HEK293 (cell line): ENCODE data around the gene ASB6.

Experiments used
- EGR2 ChIP-seq: fragments of 450-650 bp; formaldehyde crosslinking; IDR thresholded peaks from 2 replicates; pipeline ENCODE4 v1.5.1; 2016; ENCODE audit warnings: low read depth, missing biosample characterization, missing genetic modification characterization
- GLI2 ChIP-seq: fragments of 450-650 bp; formaldehyde crosslinking; IDR thresholded peaks from 2 replicates; pipeline ENCODE4; 2017; ENCODE audit warnings: missing biosample characterization, missing genetic modification characterization, low read depth, borderline replicate concordance
- GLI4 ChIP-seq: fragments of 450-650 bp; formaldehyde crosslinking; IDR thresholded peaks from 2 replicates; pipeline ENCODE4 v1.5.1; 2016; ENCODE audit warnings: missing biosample characterization, missing genetic modification characterization
- HOXA7 ChIP-seq: sonication (generic); formaldehyde crosslinking; IDR thresholded peaks from 2 replicates; pipeline ENCODE4 v1.8.1; 2022; ENCODE audit warnings: missing genetic modification reagents, borderline replicate concordance
- HOXC10 ChIP-seq: sonication (generic); formaldehyde crosslinking; IDR thresholded peaks from 2 replicates; pipeline ENCODE4 v1.8.1; 2023; ENCODE audit warnings: mild to moderate bottlenecking, missing genetic modification reagents
- KLF1 ChIP-seq: fragments of 450-650 bp; formaldehyde crosslinking; IDR thresholded peaks from 2 replicates; pipeline ENCODE4 v1.5.1; 2016; ENCODE audit warnings: missing biosample characterization, missing genetic modification characterization
- KLF9 ChIP-seq: fragments of 450-650 bp; formaldehyde crosslinking; IDR thresholded peaks from 2 replicates; pipeline ENCODE4 v1.5.1; 2016; ENCODE audit warnings: missing biosample characterization, missing genetic modification characterization, low read depth
- MYNN ChIP-seq: fragments of 450-650 bp; formaldehyde crosslinking; IDR thresholded peaks from 2 replicates; pipeline ENCODE4 v1.5.1; 2016; ENCODE audit warnings: missing biosample characterization, missing genetic modification characterization, borderline replicate concordance
- PRDM1 ChIP-seq: fragments of 450-650 bp; formaldehyde crosslinking; IDR thresholded peaks from 2 replicates; pipeline ENCODE4; 2016; ENCODE audit warnings: missing biosample characterization, missing genetic modification characterization
- SP2 ChIP-seq: fragments of 450-650 bp; formaldehyde crosslinking; IDR thresholded peaks from 2 replicates; pipeline ENCODE4 v1.5.1; 2016; ENCODE audit warnings: missing biosample characterization, missing genetic modification characterization
- SP3 ChIP-seq: fragments of 450-650 bp; formaldehyde crosslinking; IDR thresholded peaks from 2 replicates; pipeline ENCODE4 v1.5.1; 2016; ENCODE audit warnings: missing biosample characterization, missing genetic modification characterization
- WT1 ChIP-seq: fragments of 450-650 bp; formaldehyde crosslinking; IDR thresholded peaks from 2 replicates; pipeline ENCODE4 v1.5.1; 2016; ENCODE audit warnings: missing biosample characterization, missing genetic modification characterization
- ZBTB17 ChIP-seq: fragments of 450-650 bp; formaldehyde crosslinking; IDR thresholded peaks from 2 replicates; pipeline ENCODE4 v1.5.1; 2016; ENCODE audit warnings: missing biosample characterization, missing genetic modification characterization
- ZBTB21 ChIP-seq: fragments of 450-650 bp; formaldehyde crosslinking; IDR thresholded peaks from 2 replicates; pipeline ENCODE4 v1.5.1; 2017; ENCODE audit warnings: missing biosample characterization, missing genetic modification characterization
- ZFHX2 ChIP-seq: fragments of 450-650 bp; formaldehyde crosslinking; conservative IDR thresholded peaks from 2 replicates; pipeline ENCODE4 v1.5.1; 2016; ENCODE audit warnings: missing biosample characterization, missing genetic modification characterization
- ZFP37 ChIP-seq: fragments of 450-650 bp; formaldehyde crosslinking; IDR thresholded peaks from 2 replicates; pipeline ENCODE4 v1.5.1; 2016; ENCODE audit warnings: missing biosample characterization, missing genetic modification characterization
- ZFP41 ChIP-seq: fragments of 450-650 bp; formaldehyde crosslinking; IDR thresholded peaks from 2 replicates; pipeline ENCODE4 v1.5.1; 2016; ENCODE audit warnings: missing biosample characterization, missing genetic modification characterization, borderline replicate concordance
- ZNF16 ChIP-seq: fragments of 450-650 bp; formaldehyde crosslinking; IDR thresholded peaks from 2 replicates; pipeline ENCODE4 v1.5.1; 2016; ENCODE audit warnings: low read depth, missing biosample characterization, missing genetic modification characterization
- ZNF175 ChIP-seq: fragments of 450-650 bp; formaldehyde crosslinking; IDR thresholded peaks from 2 replicates; pipeline ENCODE4 v1.5.1; 2016; ENCODE audit warnings: missing biosample characterization, missing genetic modification characterization
- ZNF223 ChIP-seq: fragments of 450-650 bp; formaldehyde crosslinking; IDR thresholded peaks from 2 replicates; pipeline ENCODE4 v1.5.1; 2016; ENCODE audit warnings: missing biosample characterization, missing genetic modification characterization
- ZNF302 ChIP-seq: fragments of 450-650 bp; formaldehyde crosslinking; IDR thresholded peaks from 2 replicates; pipeline ENCODE4 v1.5.1; 2016; ENCODE audit warnings: missing biosample characterization, missing genetic modification characterization, low read depth
- ZNF341 ChIP-seq: fragments of 450-650 bp; formaldehyde crosslinking; IDR thresholded peaks from 2 replicates; pipeline ENCODE4; 2016; ENCODE audit warnings: low read depth, missing biosample characterization, missing genetic modification characterization
- ZNF514 ChIP-seq: fragments of 450-650 bp; formaldehyde crosslinking; IDR thresholded peaks from 2 replicates; pipeline ENCODE4 v1.5.1; 2016; ENCODE audit warnings: missing biosample characterization, missing genetic modification characterization
- ZNF521 ChIP-seq: fragments of 450-650 bp; formaldehyde crosslinking; IDR thresholded peaks from 2 replicates; pipeline ENCODE4 v1.5.1; 2017; ENCODE audit warnings: missing biosample characterization, mild to moderate bottlenecking, missing genetic modification characterization
- ZNF529 ChIP-seq: fragments of 450-650 bp; formaldehyde crosslinking; IDR thresholded peaks from 2 replicates; pipeline ENCODE4 v1.5.1; 2017; ENCODE audit warnings: missing genetic modification characterization, missing biosample characterization; ENCODE audit not compliant: insufficient replicate concordance
- ZNF571 ChIP-seq: fragments of 450-650 bp; formaldehyde crosslinking; IDR thresholded peaks from 2 replicates; pipeline ENCODE4 v1.5.0; 2017; ENCODE audit warnings: missing biosample characterization, missing genetic modification characterization
- ZNF585B ChIP-seq: fragments of 450-650 bp; formaldehyde crosslinking; IDR thresholded peaks from 2 replicates; pipeline ENCODE4 v1.5.1; 2016; ENCODE audit warnings: missing biosample characterization, missing genetic modification characterization
- ZNF623 ChIP-seq: fragments of 450-650 bp; formaldehyde crosslinking; IDR thresholded peaks from 2 replicates; pipeline ENCODE4 v1.5.1; 2016; ENCODE audit warnings: missing biosample characterization, missing genetic modification characterization
- ZNF658 ChIP-seq: fragments of 450-650 bp; formaldehyde crosslinking; IDR thresholded peaks from 2 replicates; pipeline ENCODE4; 2016; ENCODE audit warnings: missing biosample characterization, missing genetic modification characterization
- ZNF768 ChIP-seq: fragments of 450-650 bp; formaldehyde crosslinking; IDR thresholded peaks from 2 replicates; pipeline ENCODE4 v1.5.1; 2018; ENCODE audit warnings: missing biosample characterization, mild to moderate bottlenecking, missing genetic modification characterization
- ZNF837 ChIP-seq: fragments of 450-650 bp; formaldehyde crosslinking; IDR thresholded peaks from 2 replicates; pipeline ENCODE4 v1.5.1; 2016; ENCODE audit warnings: missing biosample characterization, missing genetic modification characterization
- ZSCAN30 ChIP-seq: fragments of 450-650 bp; IDR thresholded peaks from 2 replicates; pipeline ENCODE4 v1.5.1; 2018; ENCODE audit warnings: missing biosample characterization, mild to moderate bottlenecking, missing genetic modification characterization, moderate library complexity
- TF ChIP-seq, protein P1 (sequence below): fragments of 450-650 bp; formaldehyde crosslinking; IDR thresholded peaks from 2 replicates; pipeline ENCODE4 v1.5.1; 2017; ENCODE audit warnings: missing biosample characterization, missing genetic modification characterization
- TF ChIP-seq, protein P2 (sequence below): fragments of 450-650 bp; formaldehyde crosslinking; IDR thresholded peaks from 2 replicates; pipeline ENCODE4 v1.5.0; 2017; ENCODE audit warnings: missing biosample characterization, missing genetic modification characterization, borderline replicate concordance
- TF ChIP-seq, protein P3 (sequence below): fragments of 450-650 bp; formaldehyde crosslinking; IDR thresholded peaks from 2 replicates; pipeline ENCODE4; 2016; ENCODE audit warnings: missing biosample characterization, missing genetic modification characterization
- TF ChIP-seq, protein P4 (sequence below): fragments of 450-650 bp; formaldehyde crosslinking; IDR thresholded peaks from 2 replicates; pipeline ENCODE4 v1.5.1; 2016; ENCODE audit warnings: missing biosample characterization, missing genetic modification characterization

The ASB6 gene

DNA sequence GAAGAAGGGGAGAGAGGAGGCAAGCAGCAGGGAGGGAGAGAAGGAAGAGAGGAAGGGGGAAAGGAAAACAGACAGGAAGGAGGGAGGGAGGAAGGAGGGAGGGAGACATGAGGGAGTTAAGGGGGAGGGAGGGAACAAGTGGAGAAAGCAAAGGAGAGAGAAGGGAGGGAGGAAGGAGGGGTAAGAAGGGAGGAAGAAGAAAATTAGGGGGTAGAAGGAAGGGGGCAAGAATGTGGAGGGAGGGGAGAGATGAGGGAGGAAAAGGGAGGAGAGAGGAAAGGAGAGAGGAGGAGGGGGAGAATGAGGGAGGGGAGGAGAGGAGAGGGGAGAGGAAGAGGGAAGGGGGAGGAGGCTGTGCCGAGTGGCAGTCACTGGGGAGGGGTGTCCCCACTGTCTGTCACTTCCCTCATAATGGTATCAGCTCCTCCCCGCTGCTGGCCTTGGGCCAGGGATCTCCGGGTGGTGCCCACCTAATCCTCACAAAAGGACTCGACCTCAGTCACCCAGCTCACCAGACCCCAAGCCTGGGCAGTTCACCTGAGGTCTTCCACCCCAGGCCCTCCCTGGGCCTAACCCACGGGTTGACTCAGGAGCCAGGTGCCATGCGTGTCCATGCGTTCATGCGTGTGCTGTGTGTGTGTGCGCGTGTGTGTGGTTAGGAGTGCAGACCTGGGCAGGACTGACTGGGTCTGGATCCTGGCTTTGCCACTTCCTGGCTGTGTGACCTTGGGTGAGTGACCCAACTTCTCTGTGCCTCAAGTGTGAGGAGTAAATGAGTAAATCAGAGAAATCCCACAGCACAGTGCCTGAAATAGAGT is 39.1 kb downstream of the ASB6 start (continued):
- TF ChIP-seq ZFHX2 (tag by site-specific recombination) = no peak
- no peak for TF ChIP-seq ZNF571 (tag by site-specific recombination)
- 0 out of 2 replicates have a peak, but pooled peaks have one; percentile 22 for TF ChIP-seq GLI4 (tag by site-specific recombination)
- no peak for TF ChIP-seq ZNF223 (tag by site-specific recombination)
- TF ChIP-seq ZNF16 = no peak
- TF ChIP-seq ZFP41 (tag by site-specific recombination) = no peak
- TF ChIP-seq, protein P1, sequence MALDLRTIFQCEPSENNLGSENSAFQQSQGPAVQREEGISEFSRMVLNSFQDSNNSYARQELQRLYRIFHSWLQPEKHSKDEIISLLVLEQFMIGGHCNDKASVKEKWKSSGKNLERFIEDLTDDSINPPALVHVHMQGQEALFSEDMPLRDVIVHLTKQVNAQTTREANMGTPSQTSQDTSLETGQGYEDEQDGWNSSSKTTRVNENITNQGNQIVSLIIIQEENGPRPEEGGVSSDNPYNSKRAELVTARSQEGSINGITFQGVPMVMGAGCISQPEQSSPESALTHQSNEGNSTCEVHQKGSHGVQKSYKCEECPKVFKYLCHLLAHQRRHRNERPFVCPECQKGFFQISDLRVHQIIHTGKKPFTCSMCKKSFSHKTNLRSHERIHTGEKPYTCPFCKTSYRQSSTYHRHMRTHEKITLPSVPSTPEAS (tag by site-specific recombination) = 0 out of 2 replicates have a peak, but pooled peaks have one; percentile 11
- TF ChIP-seq, protein P2, sequence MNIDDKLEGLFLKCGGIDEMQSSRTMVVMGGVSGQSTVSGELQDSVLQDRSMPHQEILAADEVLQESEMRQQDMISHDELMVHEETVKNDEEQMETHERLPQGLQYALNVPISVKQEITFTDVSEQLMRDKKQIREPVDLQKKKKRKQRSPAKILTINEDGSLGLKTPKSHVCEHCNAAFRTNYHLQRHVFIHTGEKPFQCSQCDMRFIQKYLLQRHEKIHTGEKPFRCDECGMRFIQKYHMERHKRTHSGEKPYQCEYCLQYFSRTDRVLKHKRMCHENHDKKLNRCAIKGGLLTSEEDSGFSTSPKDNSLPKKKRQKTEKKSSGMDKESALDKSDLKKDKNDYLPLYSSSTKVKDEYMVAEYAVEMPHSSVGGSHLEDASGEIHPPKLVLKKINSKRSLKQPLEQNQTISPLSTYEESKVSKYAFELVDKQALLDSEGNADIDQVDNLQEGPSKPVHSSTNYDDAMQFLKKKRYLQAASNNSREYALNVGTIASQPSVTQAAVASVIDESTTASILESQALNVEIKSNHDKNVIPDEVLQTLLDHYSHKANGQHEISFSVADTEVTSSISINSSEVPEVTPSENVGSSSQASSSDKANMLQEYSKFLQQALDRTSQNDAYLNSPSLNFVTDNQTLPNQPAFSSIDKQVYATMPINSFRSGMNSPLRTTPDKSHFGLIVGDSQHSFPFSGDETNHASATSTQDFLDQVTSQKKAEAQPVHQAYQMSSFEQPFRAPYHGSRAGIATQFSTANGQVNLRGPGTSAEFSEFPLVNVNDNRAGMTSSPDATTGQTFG (tag by site-specific recombination) = no peak
- TF ChIP-seq ZNF529 = no peak
- no peak for TF ChIP-seq ZNF514 (tag by site-specific recombination)
- TF ChIP-seq ZNF175 (tag by site-specific recombination) = no peak
- TF ChIP-seq, protein P3, sequence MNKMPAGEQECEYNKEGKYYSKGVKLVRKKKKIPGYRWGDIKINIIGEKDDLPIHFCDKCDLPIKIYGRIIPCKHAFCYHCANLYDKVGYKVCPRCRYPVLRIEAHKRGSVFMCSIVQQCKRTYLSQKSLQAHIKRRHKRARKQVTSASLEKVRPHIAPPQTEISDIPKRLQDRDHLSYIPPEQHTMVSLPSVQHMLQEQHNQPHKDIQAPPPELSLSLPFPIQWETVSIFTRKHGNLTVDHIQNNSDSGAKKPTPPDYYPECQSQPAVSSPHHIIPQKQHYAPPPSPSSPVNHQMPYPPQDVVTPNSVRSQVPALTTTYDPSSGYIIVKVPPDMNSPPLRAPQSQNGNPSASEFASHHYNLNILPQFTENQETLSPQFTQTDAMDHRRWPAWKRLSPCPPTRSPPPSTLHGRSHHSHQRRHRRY = no peak
- TF ChIP-seq ZNF585B (tag by site-specific recombination) = no peak
- TF ChIP-seq ZBTB21 (tag by site-specific recombination) = no peak
- TF ChIP-seq GLI2 (tag by site-specific recombination) = no peak
- peak; percentile 23; the same call in 1 of the 2 replicates for TF ChIP-seq SP3 (tag by site-specific recombination)
- peak; percentile 41; the same call in 1 of the 2 replicates for TF ChIP-seq EGR2 (tag by site-specific recombination)
- no peak for TF ChIP-seq MYNN (tag by site-specific recombination)
- TF ChIP-seq ZNF837 = no peak
- TF ChIP-seq WT1 (tag by site-specific recombination) = peak; percentile 98
- no peak for TF ChIP-seq HOXA7 (CRISPR knock-in tag)
- no peak for TF ChIP-seq HOXC10 (CRISPR knock-in tag)
- peak; percentile 93 for TF ChIP-seq PRDM1 (tag by site-specific recombination)
- no peak for TF ChIP-seq ZFP37 (tag by site-specific recombination)
- no peak for TF ChIP-seq ZNF302
- TF ChIP-seq ZSCAN30 (tag by site-specific recombination) = no peak
- no peak for TF ChIP-seq KLF1
- peak; percentile 50 for TF ChIP-seq SP2
- TF ChIP-seq ZNF768 (tag by site-specific recombination) = peak; percentile 98; the same call in 1 of the 2 replicates
- TF ChIP-seq ZNF341 (tag by site-specific recombination) = peak; percentile 86
- no peak for TF ChIP-seq ZNF521 (tag by site-specific recombination)
- 0 out of 2 replicates have a peak, but pooled peaks have one; percentile 53 for TF ChIP-seq ZNF658
- no peak for TF ChIP-seq KLF9 (tag by site-specific recombination)
- no peak for TF ChIP-seq ZNF623
- TF ChIP-seq, protein P4, sequence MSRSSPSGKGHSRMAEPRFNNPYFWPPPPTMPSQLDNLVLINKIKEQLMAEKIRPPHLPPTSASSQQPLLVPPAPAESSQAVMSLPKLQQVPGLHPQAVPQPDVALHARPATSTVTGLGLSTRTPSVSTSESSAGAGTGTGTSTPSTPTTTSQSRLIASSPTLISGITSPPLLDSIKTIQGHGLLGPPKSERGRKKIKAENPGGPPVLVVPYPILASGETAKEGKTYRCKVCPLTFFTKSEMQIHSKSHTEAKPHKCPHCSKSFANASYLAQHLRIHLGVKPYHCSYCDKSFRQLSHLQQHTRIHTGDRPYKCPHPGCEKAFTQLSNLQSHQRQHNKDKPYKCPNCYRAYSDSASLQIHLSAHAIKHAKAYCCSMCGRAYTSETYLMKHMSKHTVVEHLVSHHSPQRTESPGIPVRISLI (tag by site-specific recombination) = no peak
- no peak; the same call in 1 of the 2 replicates for TF ChIP-seq ZBTB17 (tag by site-specific recombination)
